GM12878 (cell line): Measurements from ENCODE around the gene CD58. TPM values are rescaled to one million over a fixed set of nuclear protein-coding genes. Genes with fewer than 3 reads are reported as not detected.

Source experiments
- CHD2 ChIP-seq: IDR thresholded peaks from 2 replicates; pipeline ENCODE4 v1.6.1; 2011; ENCODE audit warnings: low read depth, low read length, improper control_type of control experiment, borderline replicate concordance
- CUX1 ChIP-seq: IDR thresholded peaks from 2 replicates; pipeline ENCODE4 v1.6.1; 2012; ENCODE audit warnings: improper control_type of control experiment, low read depth, low read length; ENCODE audit not compliant: insufficient replicate concordance
- JUND ChIP-seq: IDR thresholded peaks from 2 replicates; pipeline ENCODE4 v1.6.1; 2012; ENCODE audit warnings: low read depth, mild to moderate bottlenecking, low read length, improper control_type of control experiment, moderate library complexity
- KAT2A ChIP-seq: conservative IDR thresholded peaks from 2 replicates; pipeline ENCODE4 v1.6.1; 2011; ENCODE audit warnings: low read depth, low read length; ENCODE audit not compliant: control insufficient read depth
- RAD21 ChIP-seq: IDR thresholded peaks from 2 replicates; pipeline ENCODE4 v1.6.1; 2011; ENCODE audit warnings: mild to moderate bottlenecking, low read depth, low read length, moderate library complexity; ENCODE audit not compliant: insufficient read depth
- REST ChIP-seq: IDR thresholded peaks from 2 replicates; pipeline ENCODE4 v1.6.1; 2012; ENCODE audit warnings: mild to moderate bottlenecking, low read depth, low read length
- SIX5 ChIP-seq: IDR thresholded peaks from 2 replicates; pipeline ENCODE4 v1.6.1; 2011; ENCODE audit warnings: mild to moderate bottlenecking, low read depth, low read length, moderate library complexity; ENCODE audit not compliant: severe bottlenecking
- WRNIP1 ChIP-seq: IDR thresholded peaks from 2 replicates; pipeline ENCODE4 v1.6.1; 2011; ENCODE audit warnings: low read depth, low read length, improper control_type of control experiment, borderline replicate concordance
- ZBTB11 ChIP-seq: fragments of 450-650 bp; formaldehyde crosslinking; IDR thresholded peaks from 2 replicates; pipeline ENCODE4 v1.5.0; 2022; ENCODE audit warnings: mild to moderate bottlenecking, missing genetic modification characterization
- ZNF687 ChIP-seq: fragments of 450-650 bp; IDR thresholded peaks from 2 replicates; pipeline ENCODE4 v1.6.1; 2017; ENCODE audit warnings: mild to moderate bottlenecking, moderate library complexity
- ZSCAN29 ChIP-seq: fragments of 450-650 bp; IDR thresholded peaks from 2 replicates; pipeline ENCODE4 v1.6.1; 2017; ENCODE audit warnings: mild to moderate bottlenecking, moderate library complexity
- polyA plus RNA-seq, 11 experiments: library from polyadenylated mRNA; depleted of rRNA in 4 of 11; unstranded in 6 of 11; stranded (reverse) in 5 of 11; fragments of >200 nt; fragmentation: Nextera tagmentation in 4 of 11; fragmentation: Illumina TruSeq in 1 of 11; extraction: Ambion mirVana in 4 of 11; extraction: Trizol in 1 of 11; gene quantifications; 1 replicate in 1 of 11; 2 replicates in 10 of 11; pipeline versions ENCODE4 v1.2.1 to v1.2.3, GENCODE V29; 2011 to 2016; ENCODE audit warnings: inconsistent platforms in 2 of 11, missing spikeins in 2 of 11, low read depth in 1 of 11
- total RNA-seq, 4 experiments: library from RNA; depleted of rRNA in 3 of 4; stranded (reverse); fragments of >200 nt in 3 of 4; fragmentation: Illumina TruSeq in 1 of 4; extraction: Trizol in 1 of 4; gene quantifications; 2 replicates each; pipeline versions ENCODE4 v1.2.1 to v1.2.3, GENCODE V29; 2013 to 2021

CD58 gene
- total and polyA plus RNA-seq, 10 of the 15 experiments (the other 5 are each of a cell fraction or from before 2014, with no cell fraction given), result 70.4 to 252 (median 129) TPM

GRCh38 chr1:116540088-116540487 is 30.7 kb downstream of the CD58 start (continued):
- TF ChIP-seq ZNF687, result peak; percentile 60; the same call in 1 of the 2 replicates
- no peak for TF ChIP-seq CUX1
- no peak for TF ChIP-seq WRNIP1
- TF ChIP-seq REST, result no peak
- no peak for TF ChIP-seq RAD21
- TF ChIP-seq JUND, result no peak
- TF ChIP-seq SIX5, result no peak
- no peak for TF ChIP-seq ZSCAN29
- no peak for TF ChIP-seq KAT2A
- no peak for TF ChIP-seq CHD2
- TF ChIP-seq ZBTB11 (CRISPR knock-in tag), result no peak
